A549 treated with RU486 at 1 μM for 4 hours (cell line): ENCODE data around the gene TVP23C. TPM values are rescaled to one million over a fixed set of nuclear protein-coding genes. Genes with fewer than 3 reads are reported as not detected.

Experiments
- total RNA-seq: library from RNA; stranded (reverse); fragments of 200-300 nt; extraction: Qiagen RNA extraction; gene quantifications from 5 replicates; pipeline ENCODE4 v1.2.3, GENCODE V29; 2022; ENCODE audit warnings: low read depth

TVP23C gene
- 6.8 to 11.5 TPM (median 10.4 TPM) in 5 replicates for total RNA-seq

DNA sequence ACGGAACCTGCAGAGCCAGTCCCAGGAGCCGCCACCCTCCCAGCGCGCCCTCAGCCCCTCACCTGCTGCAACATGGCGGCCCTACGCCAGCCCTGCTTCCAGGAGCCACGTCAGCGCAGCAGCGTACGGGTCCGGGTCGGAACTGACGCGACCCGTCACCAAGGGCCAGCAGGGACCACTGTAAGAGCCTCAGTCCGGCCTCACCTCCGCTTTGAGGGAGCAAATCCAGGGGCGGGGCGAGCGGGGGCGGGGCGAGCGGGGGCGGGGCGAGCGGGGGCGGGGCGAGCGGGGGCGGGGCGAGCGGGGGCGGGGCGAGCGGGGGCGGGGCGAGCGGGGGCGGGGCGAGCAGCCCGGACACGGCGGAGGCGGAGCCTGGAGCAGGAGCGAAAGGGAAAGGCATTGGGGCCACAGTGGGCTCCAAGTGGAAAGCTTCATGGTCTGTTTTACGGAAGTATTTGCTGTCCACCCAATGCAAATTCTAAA is at the start of gene TVP23C:
TSS of gene TVP23C (minus strand) at position 109 of the 483 bp plus-strand sequence. CDS start at position 74, 35 bp downstream.

DNA sequence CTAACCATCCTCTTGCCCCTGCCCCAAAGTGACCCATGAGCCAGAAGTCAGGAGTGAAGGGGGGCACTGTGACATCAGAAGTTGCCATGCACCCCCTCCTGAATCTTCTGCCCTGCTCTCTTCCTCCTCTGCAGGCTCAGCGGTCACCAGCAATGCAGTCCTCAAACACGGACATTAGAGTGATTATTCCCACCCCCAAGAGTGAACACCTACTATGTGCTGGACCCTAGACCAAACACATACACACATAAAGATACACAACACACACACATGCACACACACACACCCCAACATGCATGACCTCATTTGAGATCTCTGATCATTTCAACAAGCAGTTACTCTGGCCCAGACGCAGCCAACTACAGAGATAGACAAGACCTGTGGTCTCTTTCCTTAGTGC is 95.7 kb downstream of the TVP23C start, which contains the start of gene CDRT4:
TSS of gene CDRT4 (minus strand) at position 30 of the 400 bp plus-strand sequence. CDS start 27,383 bp downstream, outside the sequence.

Other genes starting within 250 kb of the TVP23C start
- gene TEKT3, start 221.9 kb downstream of the TVP23C start, total RNA-seq: 0.11 to 0.22 TPM in 2 of 5 replicates, not detected in the others
- 0.61 to 1.5 TPM (median 0.86 TPM) in 5 replicates for gene CDRT4, start 95.9 kb downstream of the TVP23C start, total RNA-seq
- 2.2 to 4.3 TPM (median 3.1 TPM) in 5 replicates for gene FBXW10B, start 56.2 kb upstream of the TVP23C start, total RNA-seq
- 232 to 289 TPM (median 245 TPM) in 5 replicates for gene TRIM16, start 120.8 kb upstream of the TVP23C start, total RNA-seq
- 25.2 to 43.3 TPM (median 27.4 TPM) in 5 replicates for gene ZNF286A, start 136.3 kb upstream of the TVP23C start, total RNA-seq
- gene TBC1D26, start 168.8 kb upstream of the TVP23C start, total RNA-seq: 0.15 TPM in 1 of 5 replicates, not detected in the others